EH (cell line): ENCODE measurements around the gene MAPK7.

Experiments
- DNase-seq: peaks from one replicate; pipeline ENCODE4 v3.0.0-alpha.2; 2015; ENCODE audit warnings: low read depth

Gene MAPK7

GRCh38 chr17:19399750-19400450 is 21.6 kb downstream of the MAPK7 start:
- no peak for DNase-seq

- DNase-seq, result no peak
Observed at GRCh38 chr17:19401321-19402010, 23.2 kb downstream of the MAPK7 start.

- no peak for DNase-seq
Observed at GRCh38 chr17:19402171-19402570, 23.9 kb downstream of the MAPK7 start.

GRCh38 chr17:19403021-19403420 is 24.7 kb downstream of the MAPK7 start:
- DNase-seq, result no peak

GRCh38 chr17:19404264-19404663 is 26.0 kb downstream of the MAPK7 start:
- DNase-seq, result no peak

DNA sequence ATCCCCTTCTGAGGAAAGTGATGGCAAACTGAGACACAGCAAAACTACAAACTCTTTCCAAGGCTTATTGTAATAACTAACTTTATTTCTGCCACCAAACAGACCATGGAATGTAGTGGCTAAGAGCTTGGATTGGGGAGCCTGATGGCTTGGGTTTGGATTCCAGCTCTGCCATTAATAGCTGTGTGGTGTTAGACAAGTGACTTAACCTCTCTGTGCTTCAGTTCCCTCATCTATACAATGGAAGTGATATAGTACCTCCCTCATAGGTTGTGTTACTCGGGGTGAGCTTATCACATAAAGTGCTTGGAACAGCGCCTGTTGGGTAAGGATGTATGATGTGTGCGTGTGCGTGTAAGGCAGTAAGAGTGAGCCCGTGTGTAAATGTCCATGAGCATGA is 26.8 kb downstream of the MAPK7 start:
- no peak for DNase-seq

- DNase-seq, result no peak
Observed at GRCh38 chr17:19407601-19408345, 29.5 kb downstream of the MAPK7 start.

GRCh38 chr17:19408346-19408710 is 30.0 kb downstream of the MAPK7 start:
- no peak for DNase-seq

GRCh38 chr17:19409066-19409465 is 30.8 kb downstream of the MAPK7 start:
- no peak for DNase-seq

- DNase-seq, result peak; percentile 81
Observed at GRCh38 chr17:19409509-19409908, 31.2 kb downstream of the MAPK7 start.

DNA sequence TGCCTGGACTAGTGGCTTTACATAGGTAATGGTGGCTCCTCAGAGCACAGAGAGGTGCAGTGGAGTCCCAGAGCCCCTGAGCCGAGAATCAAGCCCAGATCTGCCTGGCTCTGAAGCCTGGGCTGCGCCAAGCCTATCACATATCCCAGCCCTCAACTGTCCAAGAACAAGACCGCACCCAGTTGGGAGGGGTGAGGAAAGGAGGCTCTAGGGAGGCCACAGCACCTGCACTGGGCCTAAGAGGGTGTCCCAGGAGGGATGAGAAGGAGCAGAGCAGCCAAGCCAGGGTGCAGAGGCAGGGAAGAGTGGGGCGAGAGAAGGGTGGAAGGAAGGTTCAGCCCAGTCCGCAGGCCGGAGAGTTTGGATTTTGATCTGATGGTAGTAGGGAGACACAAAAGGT is 31.8 kb downstream of the MAPK7 start:
- no peak for DNase-seq

- peak; percentile 70 for DNase-seq
Observed at GRCh38 chr17:19410875-19411620, 32.8 kb downstream of the MAPK7 start, which contains the start of gene RNF112. Gene RNF112 (plus strand): TSS chr17:19411232. CDS start chr17:19411409, 177 bp downstream.

GRCh38 chr17:19411631-19412030 is 33.3 kb downstream of the MAPK7 start:
- no peak for DNase-seq

DNA sequence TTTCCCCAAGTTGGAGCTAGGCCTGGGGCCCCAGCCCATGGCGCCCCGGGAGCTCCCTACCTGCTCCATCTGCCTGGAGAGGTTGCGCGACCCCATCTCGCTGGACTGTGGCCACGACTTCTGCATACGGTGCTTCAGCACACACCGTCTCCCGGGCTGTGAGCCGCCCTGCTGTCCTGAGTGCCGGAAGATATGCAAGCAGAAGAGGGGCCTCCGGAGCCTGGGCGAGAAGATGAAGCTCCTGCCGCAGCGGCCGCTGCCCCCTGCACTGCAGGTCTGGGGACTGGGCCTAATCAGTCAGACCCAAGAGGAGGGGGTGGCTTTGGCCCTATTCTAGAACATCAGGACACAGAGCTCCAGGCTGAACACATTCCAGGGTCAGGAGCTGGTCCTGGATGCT is 34.2 kb downstream of the MAPK7 start:
- no peak for DNase-seq

GRCh38 chr17:19412984-19413383 is 34.7 kb downstream of the MAPK7 start:
- DNase-seq, result no peak

GRCh38 chr17:19413761-19414160 is 35.5 kb downstream of the MAPK7 start:
- no peak for DNase-seq

DNA sequence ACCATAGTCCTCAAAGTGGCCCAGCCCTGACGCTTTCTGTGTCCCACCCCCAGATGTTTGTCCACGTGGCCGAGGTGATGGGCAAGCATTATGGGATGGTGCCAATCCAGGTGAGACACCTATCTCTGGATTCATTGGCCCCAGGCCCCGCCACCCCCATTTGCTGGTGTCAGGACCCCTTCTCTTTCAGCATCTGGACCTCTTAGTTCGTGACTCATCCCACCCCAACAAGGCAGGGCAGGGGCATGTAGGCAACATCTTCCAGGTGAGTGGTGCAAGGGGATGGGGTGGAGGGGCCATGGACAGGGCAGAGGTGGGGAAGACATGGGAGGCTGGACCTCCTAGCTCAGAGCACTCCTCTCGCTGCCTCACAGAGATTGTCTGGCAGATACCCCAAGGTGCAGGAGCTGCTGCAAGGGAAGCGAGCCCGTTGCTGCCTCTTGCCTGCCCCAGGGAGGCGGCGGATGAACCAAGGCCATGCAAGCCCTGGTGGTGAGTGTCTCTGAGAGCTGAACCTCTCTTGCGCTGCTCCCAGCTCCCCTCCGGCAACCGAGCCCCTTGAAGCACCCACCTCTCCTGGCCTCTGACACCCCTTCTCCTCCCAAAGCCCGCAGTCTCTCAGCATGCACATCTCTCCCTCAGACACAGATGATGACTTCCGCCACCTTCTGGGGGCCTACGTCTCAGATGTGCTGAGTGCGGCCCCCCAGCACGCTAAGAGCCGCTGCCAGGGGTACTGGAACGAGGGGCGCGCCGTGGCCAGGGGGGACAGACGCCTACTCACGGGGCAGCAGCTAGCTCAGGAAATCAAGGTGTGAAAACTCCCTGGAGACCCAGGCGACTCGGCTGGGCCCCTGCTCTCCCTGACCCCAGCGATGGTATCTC is 36.3 kb downstream of the MAPK7 start:
- no peak for DNase-seq

- no peak for DNase-seq
Observed at GRCh38 chr17:19415311-19415710, 37.0 kb downstream of the MAPK7 start.

GRCh38 chr17:19415806-19416775 is 37.8 kb downstream of the MAPK7 start:
- no peak for DNase-seq

DNA sequence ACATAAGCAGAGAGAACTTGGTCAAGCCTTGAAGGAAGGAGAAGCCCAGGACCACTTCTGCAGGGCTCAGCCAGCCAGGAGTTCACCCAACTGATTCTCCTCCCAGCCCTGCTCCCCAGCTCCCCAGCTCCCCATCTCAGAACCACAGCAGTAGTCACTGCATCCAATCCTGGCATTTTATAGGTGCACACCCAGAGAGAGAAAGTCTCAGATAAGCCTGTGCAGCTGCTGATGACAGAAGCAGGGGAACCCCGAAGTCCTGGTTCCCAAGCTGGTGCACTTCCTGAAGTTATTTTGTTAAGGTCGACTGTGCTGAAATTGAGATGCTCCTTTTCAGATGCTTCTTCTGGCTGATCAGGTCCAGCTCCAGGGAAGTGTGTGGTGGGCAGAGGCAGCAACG is 39.3 kb downstream of the MAPK7 start:
- no peak for DNase-seq
